Gastrocnemius medialis (tissue), 4 donors: ENCODE results near the gene TINAGL1. TPM values are rescaled to one million over a fixed set of nuclear protein-coding genes. Genes with fewer than 3 reads are reported as not detected.

ENCODE experiments used
- ATAC-seq, 2 donors: fragments of 150-250 bp; one replicate each; pipeline ENCODE4 v1.9.1; 2016
- DNase-seq, 2 donors: peaks; one replicate each; pipeline ENCODE4 v3.0.0-alpha.2; 2019
- H3K27ac ChIP-seq, 4 donors: fragments of 200-600 bp; sonication (generic); 1 replicate in 1 of 4; 2 replicates in 3 of 4; pipeline ENCODE4 v1.5.1; 2016 to 2018; ENCODE audit warnings: mild to moderate bottlenecking in 2 of 4, moderate library complexity in 1 of 4
- H3K27me3 ChIP-seq, 3 donors: fragments of 200-600 bp; sonication (generic) in 2 of 3; 1 replicate in 1 of 3; 2 replicates in 2 of 3; pipeline versions ENCODE4 v1.5.1 to v1.6.0; 2016 to 2019; ENCODE audit warnings: mild to moderate bottlenecking in 1 of 3, moderate library complexity in 1 of 3
- H3K36me3 ChIP-seq, 2 donors: fragments of 200-600 bp; sonication (generic) in 1 of 2; one replicate each; pipeline ENCODE4 v1.5.1; 2017 to 2018
- H3K4me1 ChIP-seq, 2 donors: fragments of 200-600 bp; sonication (generic) in 1 of 2; one replicate each; pipeline ENCODE4 v1.5.1; 2016 to 2017; ENCODE audit warnings: mild to moderate bottlenecking in 2 of 2
- H3K4me3 ChIP-seq, 4 donors: fragments of 200-600 bp; sonication (generic) in 3 of 4; 1 replicate in 1 of 4; 2 replicates in 3 of 4; pipeline ENCODE4 v1.5.1; 2016 to 2019; ENCODE audit warnings: mild to moderate bottlenecking in 2 of 4
- H3K9me3 ChIP-seq, 3 donors: fragments of 200-600 bp; sonication (generic) in 2 of 3; 1 replicate in 1 of 3; 2 replicates in 2 of 3; pipeline ENCODE4 v1.5.1; 2016 to 2019
- POLR2A ChIP-seq, 2 donors: fragments of 450-650 bp; IDR thresholded peaks; one replicate each; pipeline ENCODE4 v1.6.1; 2017; ENCODE audit warnings: antibody characterized with exemption in 2 of 2, mild to moderate bottlenecking in 2 of 2, moderate library complexity in 2 of 2
- in situ Hi-C, 4 donors: fragments of 200-750 bp; cut with MboI; loops; one replicate each; pipeline versions ENCODE4 v1.15.0 to v1.8.0; 2017; ENCODE audit warnings: low sequenced_read_pairs in 4 of 4
- intact Hi-C: fragments of 100-400 bp; cut with DNase I; formaldehyde crosslinking; loops from one replicate; pipeline ENCODE4 v1.15.1; 2023; ENCODE audit warnings: low total_unique reads
- total RNA-seq, 4 donors: library from RNA; depleted of rRNA; stranded (reverse); fragments of >200 nt; gene quantifications; one replicate each; pipeline versions ENCODE4 v1.1.0 to v1.2.3, GENCODE V29; 2016
- TF ChIP-seq, protein P1 (sequence below), 5 experiments: fragments of 450-650 bp in 3 of 5; fragments of 200-600 bp in 2 of 5; sonication (generic) in 2 of 5; IDR thresholded peaks in 4 of 5; conservative IDR thresholded peaks in 1 of 5; 1 replicate in 4 of 5; 2 replicates in 1 of 5; pipeline ENCODE4 v1.5.1; 2016 to 2019; ENCODE audit warnings: antibody characterized with exemption in 5 of 5, mild to moderate bottlenecking in 3 of 5, moderate library complexity in 3 of 5

Gene TINAGL1
- total RNA-seq, 4 donors from 2014 or later, result 50.3 to 120 (median 105) TPM

DNA sequence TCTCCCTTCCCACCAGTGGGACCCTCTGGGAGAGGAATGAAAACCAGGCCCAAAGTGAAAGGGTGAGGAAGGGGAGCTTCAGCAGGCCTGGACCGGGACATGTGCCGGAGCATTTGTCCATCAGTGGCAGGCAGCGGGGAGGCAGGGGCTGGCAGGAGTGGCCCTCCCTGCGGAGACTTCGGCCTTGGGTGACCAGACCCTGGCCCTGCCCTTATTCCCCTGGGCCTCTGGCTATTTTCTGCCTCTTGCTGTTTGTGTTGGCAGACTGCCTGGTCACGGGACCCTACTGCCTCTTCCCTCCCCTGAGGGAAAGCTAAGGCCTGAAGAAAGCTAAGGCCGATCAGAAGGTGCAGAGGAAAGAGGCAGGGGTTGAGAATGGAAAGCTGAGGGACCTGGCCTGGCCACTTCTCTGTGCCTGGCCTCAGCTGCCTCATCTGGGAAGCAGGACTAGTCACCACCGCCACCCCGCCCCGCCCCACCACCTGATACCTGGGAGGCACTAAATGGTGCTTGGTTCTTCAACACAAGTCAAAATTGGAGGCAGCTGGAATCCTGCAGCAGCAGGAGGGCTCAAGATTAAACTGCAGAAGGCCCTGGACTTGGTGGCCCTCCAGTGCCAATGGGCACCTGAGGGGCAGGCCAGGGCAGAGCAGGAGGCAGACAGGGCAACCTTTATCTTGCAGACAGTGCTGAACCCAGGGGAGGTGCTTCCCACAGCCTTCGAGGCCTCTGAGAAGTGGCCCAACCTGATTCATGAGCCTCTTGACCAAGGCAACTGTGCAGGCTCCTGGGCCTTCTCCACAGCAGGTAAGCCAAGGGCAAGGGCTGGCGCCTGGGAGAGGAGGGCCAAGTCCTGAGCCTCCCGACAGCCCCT lies 7.9 kb downstream of the TINAGL1 start:
- Histone ChIP-seq H3K9me3 (no peaks in the 10 kb centered on the region), H3K27me3 (peaks cover 0 to 12% (median 3%) of the 10 kb centered on the region in 3 donors), H3K36me3 (no peaks in the 10 kb centered on the region), H3K4me1 (peaks cover 23 to 25% of the 10 kb centered on the region in 2 donors), H3K4me3 (peak overlapping the region in 3 of 4 donors; percentile 9 to 23 (median 21)), H3K27ac (peak overlapping the region; percentile 60 to 83 (median 66))
- intact Hi-C loops (no loop called here), in situ Hi-C loops (no loop called here)
- ATAC-seq (peak; percentile 56 to 59), DNase-seq (peak; percentile 43 to 58)
- TF ChIP-seq POLR2A (IDR thresholded peaks at IDR 0.05), result no peak
- TF ChIP-seq, protein P1, sequence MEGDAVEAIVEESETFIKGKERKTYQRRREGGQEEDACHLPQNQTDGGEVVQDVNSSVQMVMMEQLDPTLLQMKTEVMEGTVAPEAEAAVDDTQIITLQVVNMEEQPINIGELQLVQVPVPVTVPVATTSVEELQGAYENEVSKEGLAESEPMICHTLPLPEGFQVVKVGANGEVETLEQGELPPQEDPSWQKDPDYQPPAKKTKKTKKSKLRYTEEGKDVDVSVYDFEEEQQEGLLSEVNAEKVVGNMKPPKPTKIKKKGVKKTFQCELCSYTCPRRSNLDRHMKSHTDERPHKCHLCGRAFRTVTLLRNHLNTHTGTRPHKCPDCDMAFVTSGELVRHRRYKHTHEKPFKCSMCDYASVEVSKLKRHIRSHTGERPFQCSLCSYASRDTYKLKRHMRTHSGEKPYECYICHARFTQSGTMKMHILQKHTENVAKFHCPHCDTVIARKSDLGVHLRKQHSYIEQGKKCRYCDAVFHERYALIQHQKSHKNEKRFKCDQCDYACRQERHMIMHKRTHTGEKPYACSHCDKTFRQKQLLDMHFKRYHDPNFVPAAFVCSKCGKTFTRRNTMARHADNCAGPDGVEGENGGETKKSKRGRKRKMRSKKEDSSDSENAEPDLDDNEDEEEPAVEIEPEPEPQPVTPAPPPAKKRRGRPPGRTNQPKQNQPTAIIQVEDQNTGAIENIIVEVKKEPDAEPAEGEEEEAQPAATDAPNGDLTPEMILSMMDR (IDR thresholded peaks at IDR 0.05 in 4 of 5, conservative IDR thresholded peaks at IDR 0.05 in 1 of 5), result no peak

GRCh38 chr1:31584869-31585735 lies 8.8 kb downstream of the TINAGL1 start:
- TF ChIP-seq, protein P1 (IDR thresholded peaks at IDR 0.05 in 4 of 5, conservative IDR thresholded peaks at IDR 0.05 in 1 of 5), result no peak
- no peak for TF ChIP-seq POLR2A (IDR thresholded peaks at IDR 0.05)
- Histone ChIP-seq H3K27ac (peak overlapping the region; percentile 60 to 83 (median 66)), H3K27me3 (peaks cover 0 to 13% (median 6%) of the 10 kb centered on the region in 3 donors), H3K9me3 (no peaks in the 10 kb centered on the region), H3K36me3 (no peaks in the 10 kb centered on the region), H3K4me3 (no peak overlapping the region), H3K4me1 (peaks cover 23 to 25% of the 10 kb centered on the region in 2 donors)
- ATAC-seq (no peak), DNase-seq (no peak)
- in situ Hi-C loops, result no loop called here
- intact Hi-C loops, result no loop called here

DNA sequence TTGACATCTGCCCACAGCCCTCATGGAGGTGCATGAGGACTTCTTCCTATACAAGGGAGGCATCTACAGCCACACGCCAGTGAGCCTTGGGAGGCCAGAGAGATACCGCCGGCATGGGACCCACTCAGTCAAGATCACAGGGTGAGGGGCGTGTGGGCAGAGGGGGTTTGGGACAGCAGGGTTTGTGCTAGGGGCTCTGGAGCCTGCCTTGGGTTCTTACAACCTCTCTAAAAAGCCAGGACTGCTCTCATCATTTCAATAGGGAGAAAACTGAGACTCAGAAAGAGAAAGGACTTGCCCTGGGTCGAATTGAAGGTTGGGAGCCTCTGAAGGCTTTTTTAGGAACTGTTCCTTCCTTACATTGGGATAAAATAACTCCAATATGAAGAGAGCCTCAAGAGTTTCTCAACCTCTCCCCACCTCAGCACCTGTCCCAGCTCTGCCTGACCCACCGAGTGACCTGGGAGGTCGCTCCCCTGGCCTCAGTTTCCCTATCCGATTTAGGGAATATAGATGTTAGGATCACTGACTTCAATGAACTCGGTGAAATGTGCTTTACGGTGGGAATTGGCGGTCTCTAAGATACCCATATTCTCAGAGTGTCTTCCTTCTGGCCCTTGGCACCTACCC lies 9.5 kb downstream of the TINAGL1 start:
- no peak for DNase-seq
- no peaks in the 10 kb centered on the region for H3K9me3 ChIP-seq
- ATAC-seq, result no peak
- peaks cover 0 to 13% (median 6%) of the 10 kb centered on the region in 3 donors for H3K27me3 ChIP-seq
- no peaks in the 10 kb centered on the region for H3K36me3 ChIP-seq
- H3K27ac ChIP-seq, result peak overlapping the region; percentile 48 to 83 (median 66)
- intact Hi-C loops (no loop called here), in situ Hi-C loops (no loop called here)
- H3K4me3 ChIP-seq, result no peak overlapping the region
- peaks cover 23 to 25% of the 10 kb centered on the region in 2 donors for H3K4me1 ChIP-seq
- no peak for TF ChIP-seq POLR2A (IDR thresholded peaks at IDR 0.05)
- TF ChIP-seq, protein P1 (IDR thresholded peaks at IDR 0.05 in 4 of 5, conservative IDR thresholded peaks at IDR 0.05 in 1 of 5), result no peak
